Measurements from ENCODE around the gene EML4.

- no peak for TF ChIP-seq POLR2A (IDR thresholded peaks at IDR 0.05)
- TF ChIP-seq CTCF (IDR thresholded peaks at IDR 0.05) = no peak
Measured at GRCh38 chr2:42342061-42342794, 173.1 kb downstream of the EML4 start.
